ENCODE measurements around the gene KIF16B.

Gene KIF16B

GRCh38 chr20:16462711-16463110, 110.5 kb downstream of the KIF16B start (continued):
- TF ChIP-seq OSR1 (CRISPR knock-in tag; IDR thresholded peaks at IDR 0.05) (no peak), BACH2 (CRISPR knock-in tag; IDR thresholded peaks at IDR 0.05; ENCODE audit: borderline replicate concordance) (no peak), TCF4 (CRISPR knock-in tag; IDR thresholded peaks at IDR 0.05; ENCODE audit: borderline replicate concordance) (no peak), TOX (CRISPR knock-in tag; IDR thresholded peaks at IDR 0.05; ENCODE audit: borderline replicate concordance) (no peak), GLIS3 (CRISPR knock-in tag; IDR thresholded peaks at IDR 0.05) (no peak), ZFP3 (CRISPR knock-in tag; IDR thresholded peaks at IDR 0.05) (no peak), RARB (CRISPR knock-in tag; IDR thresholded peaks at IDR 0.05) (no peak), ZFP30 (CRISPR knock-in tag; IDR thresholded peaks at IDR 0.05) (no peak), ESRRG (CRISPR knock-in tag; IDR thresholded peaks at IDR 0.05) (no peak), ZC3H10 (CRISPR knock-in tag; IDR thresholded peaks at IDR 0.05) (no peak)
- TF ChIP-seq, protein P1, sequence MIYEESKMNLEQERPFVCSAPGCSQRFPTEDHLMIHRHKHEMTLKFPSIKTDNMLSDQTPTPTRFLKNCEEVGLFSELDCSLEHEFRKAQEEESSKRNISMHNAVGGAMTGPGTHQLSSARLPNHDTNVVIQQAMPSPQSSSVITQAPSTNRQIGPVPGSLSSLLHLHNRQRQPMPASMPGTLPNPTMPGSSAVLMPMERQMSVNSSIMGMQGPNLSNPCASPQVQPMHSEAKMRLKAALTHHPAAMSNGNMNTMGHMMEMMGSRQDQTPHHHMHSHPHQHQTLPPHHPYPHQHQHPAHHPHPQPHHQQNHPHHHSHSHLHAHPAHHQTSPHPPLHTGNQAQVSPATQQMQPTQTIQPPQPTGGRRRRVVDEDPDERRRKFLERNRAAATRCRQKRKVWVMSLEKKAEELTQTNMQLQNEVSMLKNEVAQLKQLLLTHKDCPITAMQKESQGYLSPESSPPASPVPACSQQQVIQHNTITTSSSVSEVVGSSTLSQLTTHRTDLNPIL (CRISPR knock-in tag; IDR thresholded peaks at IDR 0.05; ENCODE audit: low read depth), result no peak

- TF ChIP-seq CSRNP3 (CRISPR knock-in tag; IDR thresholded peaks at IDR 0.05), result no peak
- TF ChIP-seq, protein P1 (CRISPR knock-in tag; IDR thresholded peaks at IDR 0.05; ENCODE audit: low read depth), result peak; percentile 13; the same call in 1 of the 2 replicates
- peak; percentile 62; the same call in 1 of the 2 replicates for TF ChIP-seq ZFP3 (CRISPR knock-in tag; IDR thresholded peaks at IDR 0.05)
- TF ChIP-seq ZFP30 (CRISPR knock-in tag; IDR thresholded peaks at IDR 0.05), result peak; percentile 82
- TF ChIP-seq CSDC2 (CRISPR knock-in tag; IDR thresholded peaks at IDR 0.05), result 0 out of 2 replicates have a peak, but pooled peaks have one; percentile 54
- peak; percentile 94 for ATAC-seq
Measured at GRCh38 chr20:16459019-16459700, 114.1 kb downstream of the KIF16B start.

GRCh38 chr20:16457514-16457913, 115.7 kb downstream of the KIF16B start:
- ATAC-seq, result no peak
- TF ChIP-seq RARB (CRISPR knock-in tag; IDR thresholded peaks at IDR 0.05), result no peak
- no peak for TF ChIP-seq ZC3H10 (CRISPR knock-in tag; IDR thresholded peaks at IDR 0.05)
- TF ChIP-seq ZNF565 (CRISPR knock-in tag; conservative IDR thresholded peaks at IDR 0.05; ENCODE audit: low read depth), result no peak
- TF ChIP-seq ZFP3 (CRISPR knock-in tag; IDR thresholded peaks at IDR 0.05), result no peak
- TF ChIP-seq TOX (CRISPR knock-in tag; IDR thresholded peaks at IDR 0.05; ENCODE audit: borderline replicate concordance), result no peak
- no peak for TF ChIP-seq TCF4 (CRISPR knock-in tag; IDR thresholded peaks at IDR 0.05; ENCODE audit: borderline replicate concordance)
- TF ChIP-seq PPARA (CRISPR knock-in tag; IDR thresholded peaks at IDR 0.05; ENCODE audit: borderline replicate concordance), result no peak
- TF ChIP-seq ARNTL (CRISPR knock-in tag; IDR thresholded peaks at IDR 0.05; ENCODE audit: borderline replicate concordance, low read depth), result no peak
- TF ChIP-seq ESRRG (CRISPR knock-in tag; IDR thresholded peaks at IDR 0.05), result no peak
- TF ChIP-seq ZFP30 (CRISPR knock-in tag; IDR thresholded peaks at IDR 0.05), result no peak
- no peak for TF ChIP-seq OSR1 (CRISPR knock-in tag; IDR thresholded peaks at IDR 0.05)
- no peak for TF ChIP-seq ZNF8 (CRISPR knock-in tag; IDR thresholded peaks at IDR 0.05)
- TF ChIP-seq TSHZ2 (CRISPR knock-in tag; IDR thresholded peaks at IDR 0.05), result no peak
- TF ChIP-seq PATZ1 (CRISPR knock-in tag; IDR thresholded peaks at IDR 0.05; ENCODE audit: borderline replicate concordance), result no peak
- no peak for TF ChIP-seq SNAI2 (CRISPR knock-in tag; IDR thresholded peaks at IDR 0.05)
- TF ChIP-seq BACH2 (CRISPR knock-in tag; IDR thresholded peaks at IDR 0.05; ENCODE audit: borderline replicate concordance), result no peak
- TF ChIP-seq GLIS3 (CRISPR knock-in tag; IDR thresholded peaks at IDR 0.05), result no peak
- TF ChIP-seq, protein P2, sequence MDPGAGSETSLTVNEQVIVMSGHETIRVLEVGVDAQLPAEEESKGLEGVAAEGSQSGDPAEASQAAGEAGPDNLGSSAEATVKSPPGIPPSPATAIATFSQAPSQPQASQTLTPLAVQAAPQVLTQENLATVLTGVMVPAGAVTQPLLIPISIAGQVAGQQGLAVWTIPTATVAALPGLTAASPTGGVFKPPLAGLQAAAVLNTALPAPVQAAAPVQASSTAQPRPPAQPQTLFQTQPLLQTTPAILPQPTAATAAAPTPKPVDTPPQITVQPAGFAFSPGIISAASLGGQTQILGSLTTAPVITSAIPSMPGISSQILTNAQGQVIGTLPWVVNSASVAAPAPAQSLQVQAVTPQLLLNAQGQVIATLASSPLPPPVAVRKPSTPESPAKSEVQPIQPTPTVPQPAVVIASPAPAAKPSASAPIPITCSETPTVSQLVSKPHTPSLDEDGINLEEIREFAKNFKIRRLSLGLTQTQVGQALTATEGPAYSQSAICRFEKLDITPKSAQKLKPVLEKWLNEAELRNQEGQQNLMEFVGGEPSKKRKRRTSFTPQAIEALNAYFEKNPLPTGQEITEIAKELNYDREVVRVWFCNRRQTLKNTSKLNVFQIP (CRISPR knock-in tag; IDR thresholded peaks at IDR 0.05; ENCODE audit: borderline replicate concordance, low read depth), result no peak

Measured in SK-N-SH treated with all-trans-retinoic acid at 6 μM for 48 hours (cell line).